Measurements from ENCODE around the gene ADAM22. TPM values are rescaled to one million over a fixed set of nuclear protein-coding genes. Genes with fewer than 3 reads are reported as not detected.

Gene ADAM22
- total RNA-seq, 1 experiment from 2014 or later = 10.0 TPM

DNA sequence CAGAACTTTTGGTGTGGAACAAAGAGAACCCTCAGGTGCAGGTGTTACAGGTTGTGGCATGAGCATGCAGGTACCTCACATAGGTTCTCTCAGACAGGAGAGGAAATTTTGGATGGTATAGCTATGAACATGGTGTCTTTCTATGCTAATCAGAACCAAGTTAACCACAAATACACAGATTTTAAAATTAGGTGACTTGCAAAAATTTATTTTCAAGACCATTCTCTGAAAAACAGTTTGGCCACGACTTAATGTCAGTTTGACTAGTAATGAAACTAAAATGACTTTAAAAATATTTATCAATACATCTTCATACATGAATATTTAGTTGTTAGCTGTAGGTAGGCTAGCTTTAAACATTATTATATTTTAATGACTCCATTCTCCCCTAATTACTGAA is 156.2 kb downstream of the ADAM22 start:
- Histone ChIP-seq H3K79me2 (ENCODE audit: insufficient read depth, low read length) (no peaks in the 10 kb centered on the region), H3K27ac (ENCODE audit: low read depth, low read length) (no peak overlapping the region), H3K36me3 (ENCODE audit: control insufficient read depth in 1 of 2, insufficient read depth in 2 of 2, low read length in 2 of 2) (no peaks in the 10 kb centered on the region), H2AFZ (ENCODE audit: low read depth, low read length, poor library complexity, severe bottlenecking) (no peak overlapping the region), H3K27me3 (ENCODE audit: insufficient read depth, low read length) (no peaks in the 10 kb centered on the region), H3K4me2 (ENCODE audit: low read length) (no peak overlapping the region), H3K9ac (ENCODE audit: low read length) (no peak overlapping the region), H3K9me3 (ENCODE audit: control insufficient read depth in 1 of 2, insufficient read depth in 1 of 2, low read depth in 1 of 2, low read length in 2 of 2) (no peaks in the 10 kb centered on the region), H3K9me2 (ENCODE audit: insufficient read depth) (no peaks in the 10 kb centered on the region), H3K4me3 (replicated peaks in 1 of 2; ENCODE audit: low read depth in 1 of 2, low read length in 2 of 2) (no peak overlapping the region), H4K20me1 (ENCODE audit: insufficient read depth) (no peaks in the 10 kb centered on the region), H3K4me1 (ENCODE audit: control insufficient read depth in 1 of 2, insufficient read depth in 2 of 2, low read length in 2 of 2) (no peaks in the 10 kb centered on the region)
- CTCF ChIA-PET = no interaction called here
- ATAC-seq (no peak), DNase-seq (ENCODE audit: low read depth, low spot score) (no peak)
- BruUV-seq (replicated peaks) = no TSS peak
- POLR2A ChIA-PET = no interaction called here
- RAD21 ChIA-PET (ENCODE audit: low non-redundant PET in 1 of 2, low total read pairs in 2 of 2, uncharacterized antibody in 2 of 2, unreplicated experiment in 2 of 2) = no interaction called here
- intact Hi-C loops (cut with micrococcal nuclease) = no loop called here
- TF ChIP-seq FOSL1 (IDR thresholded peaks at IDR 0.05; ENCODE audit: low read depth) (no peak), ZNF274 (IDR thresholded peaks at IDR 0.05; ENCODE audit: low read depth, low read length) (no peak), ELF1 (IDR thresholded peaks at IDR 0.05; ENCODE audit: borderline replicate concordance, low read depth) (no peak), SRF (IDR thresholded peaks at IDR 0.05; ENCODE audit: low read depth) (no peak), RAD21 (IDR thresholded peaks at IDR 0.05; ENCODE audit: low read depth) (no peak), EZH2phosphoT487 (IDR thresholded peaks at IDR 0.05; ENCODE audit: borderline replicate concordance) (no peak), CEBPB (IDR thresholded peaks at IDR 0.05; ENCODE audit: low read depth) (no peak), ZFX (IDR thresholded peaks at IDR 0.05) (no peak), EZH2 (IDR thresholded peaks at IDR 0.05) (no peak)
- TF ChIP-seq, protein P1, sequence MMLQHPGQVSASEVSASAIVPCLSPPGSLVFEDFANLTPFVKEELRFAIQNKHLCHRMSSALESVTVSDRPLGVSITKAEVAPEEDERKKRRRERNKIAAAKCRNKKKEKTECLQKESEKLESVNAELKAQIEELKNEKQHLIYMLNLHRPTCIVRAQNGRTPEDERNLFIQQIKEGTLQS (IDR thresholded peaks at IDR 0.05) = no peak
- TF ChIP-seq, protein P2, sequence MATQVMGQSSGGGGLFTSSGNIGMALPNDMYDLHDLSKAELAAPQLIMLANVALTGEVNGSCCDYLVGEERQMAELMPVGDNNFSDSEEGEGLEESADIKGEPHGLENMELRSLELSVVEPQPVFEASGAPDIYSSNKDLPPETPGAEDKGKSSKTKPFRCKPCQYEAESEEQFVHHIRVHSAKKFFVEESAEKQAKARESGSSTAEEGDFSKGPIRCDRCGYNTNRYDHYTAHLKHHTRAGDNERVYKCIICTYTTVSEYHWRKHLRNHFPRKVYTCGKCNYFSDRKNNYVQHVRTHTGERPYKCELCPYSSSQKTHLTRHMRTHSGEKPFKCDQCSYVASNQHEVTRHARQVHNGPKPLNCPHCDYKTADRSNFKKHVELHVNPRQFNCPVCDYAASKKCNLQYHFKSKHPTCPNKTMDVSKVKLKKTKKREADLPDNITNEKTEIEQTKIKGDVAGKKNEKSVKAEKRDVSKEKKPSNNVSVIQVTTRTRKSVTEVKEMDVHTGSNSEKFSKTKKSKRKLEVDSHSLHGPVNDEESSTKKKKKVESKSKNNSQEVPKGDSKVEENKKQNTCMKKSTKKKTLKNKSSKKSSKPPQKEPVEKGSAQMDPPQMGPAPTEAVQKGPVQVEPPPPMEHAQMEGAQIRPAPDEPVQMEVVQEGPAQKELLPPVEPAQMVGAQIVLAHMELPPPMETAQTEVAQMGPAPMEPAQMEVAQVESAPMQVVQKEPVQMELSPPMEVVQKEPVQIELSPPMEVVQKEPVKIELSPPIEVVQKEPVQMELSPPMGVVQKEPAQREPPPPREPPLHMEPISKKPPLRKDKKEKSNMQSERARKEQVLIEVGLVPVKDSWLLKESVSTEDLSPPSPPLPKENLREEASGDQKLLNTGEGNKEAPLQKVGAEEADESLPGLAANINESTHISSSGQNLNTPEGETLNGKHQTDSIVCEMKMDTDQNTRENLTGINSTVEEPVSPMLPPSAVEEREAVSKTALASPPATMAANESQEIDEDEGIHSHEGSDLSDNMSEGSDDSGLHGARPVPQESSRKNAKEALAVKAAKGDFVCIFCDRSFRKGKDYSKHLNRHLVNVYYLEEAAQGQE (IDR thresholded peaks at IDR 0.05; ENCODE audit: low read depth) = no peak
- TF ChIP-seq, protein P3, sequence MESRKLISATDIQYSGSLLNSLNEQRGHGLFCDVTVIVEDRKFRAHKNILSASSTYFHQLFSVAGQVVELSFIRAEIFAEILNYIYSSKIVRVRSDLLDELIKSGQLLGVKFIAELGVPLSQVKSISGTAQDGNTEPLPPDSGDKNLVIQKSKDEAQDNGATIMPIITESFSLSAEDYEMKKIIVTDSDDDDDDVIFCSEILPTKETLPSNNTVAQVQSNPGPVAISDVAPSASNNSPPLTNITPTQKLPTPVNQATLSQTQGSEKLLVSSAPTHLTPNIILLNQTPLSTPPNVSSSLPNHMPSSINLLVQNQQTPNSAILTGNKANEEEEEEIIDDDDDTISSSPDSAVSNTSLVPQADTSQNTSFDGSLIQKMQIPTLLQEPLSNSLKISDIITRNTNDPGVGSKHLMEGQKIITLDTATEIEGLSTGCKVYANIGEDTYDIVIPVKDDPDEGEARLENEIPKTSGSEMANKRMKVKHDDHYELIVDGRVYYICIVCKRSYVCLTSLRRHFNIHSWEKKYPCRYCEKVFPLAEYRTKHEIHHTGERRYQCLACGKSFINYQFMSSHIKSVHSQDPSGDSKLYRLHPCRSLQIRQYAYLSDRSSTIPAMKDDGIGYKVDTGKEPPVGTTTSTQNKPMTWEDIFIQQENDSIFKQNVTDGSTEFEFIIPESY (IDR thresholded peaks at IDR 0.05; ENCODE audit: extremely low read depth, insufficient replicate concordance, low read length) = no peak
- TF ChIP-seq, protein P4, sequence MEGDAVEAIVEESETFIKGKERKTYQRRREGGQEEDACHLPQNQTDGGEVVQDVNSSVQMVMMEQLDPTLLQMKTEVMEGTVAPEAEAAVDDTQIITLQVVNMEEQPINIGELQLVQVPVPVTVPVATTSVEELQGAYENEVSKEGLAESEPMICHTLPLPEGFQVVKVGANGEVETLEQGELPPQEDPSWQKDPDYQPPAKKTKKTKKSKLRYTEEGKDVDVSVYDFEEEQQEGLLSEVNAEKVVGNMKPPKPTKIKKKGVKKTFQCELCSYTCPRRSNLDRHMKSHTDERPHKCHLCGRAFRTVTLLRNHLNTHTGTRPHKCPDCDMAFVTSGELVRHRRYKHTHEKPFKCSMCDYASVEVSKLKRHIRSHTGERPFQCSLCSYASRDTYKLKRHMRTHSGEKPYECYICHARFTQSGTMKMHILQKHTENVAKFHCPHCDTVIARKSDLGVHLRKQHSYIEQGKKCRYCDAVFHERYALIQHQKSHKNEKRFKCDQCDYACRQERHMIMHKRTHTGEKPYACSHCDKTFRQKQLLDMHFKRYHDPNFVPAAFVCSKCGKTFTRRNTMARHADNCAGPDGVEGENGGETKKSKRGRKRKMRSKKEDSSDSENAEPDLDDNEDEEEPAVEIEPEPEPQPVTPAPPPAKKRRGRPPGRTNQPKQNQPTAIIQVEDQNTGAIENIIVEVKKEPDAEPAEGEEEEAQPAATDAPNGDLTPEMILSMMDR (IDR thresholded peaks at IDR 0.05 in 2 of 3, conservative IDR thresholded peaks at IDR 0.05 in 1 of 3; ENCODE audit: borderline replicate concordance in 1 of 3, insufficient read depth in 1 of 3, low read depth in 2 of 3, low read length in 2 of 3) = no peak
